Measurements from ENCODE around the gene SLIT3.

Gene SLIT3

GRCh38 chr5:168887931-168888330, 413.0 kb downstream of the SLIT3 start:
- DNase-seq (ENCODE audit: low read depth): no peak

DNA sequence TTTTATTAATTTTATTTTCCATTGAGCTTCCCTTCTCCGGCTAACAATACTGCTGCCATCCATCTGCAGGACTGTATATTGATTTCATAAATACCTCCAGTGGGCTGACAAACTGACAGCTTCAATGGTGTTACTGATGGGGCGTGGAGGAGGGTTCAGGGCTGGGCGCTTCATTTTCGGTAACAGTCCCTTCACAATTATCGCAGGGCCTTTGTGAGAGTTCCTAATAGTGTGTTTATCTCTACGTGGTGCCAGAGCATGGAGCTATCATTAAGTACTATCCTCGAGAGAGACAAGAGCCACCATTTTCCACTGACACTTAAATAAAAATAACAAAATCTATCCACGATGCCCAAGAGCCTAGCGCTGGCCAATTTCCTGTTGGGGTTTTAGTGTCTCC, 414.8 kb downstream of the SLIT3 start:
- no peak for DNase-seq (ENCODE audit: low read depth)

DNA sequence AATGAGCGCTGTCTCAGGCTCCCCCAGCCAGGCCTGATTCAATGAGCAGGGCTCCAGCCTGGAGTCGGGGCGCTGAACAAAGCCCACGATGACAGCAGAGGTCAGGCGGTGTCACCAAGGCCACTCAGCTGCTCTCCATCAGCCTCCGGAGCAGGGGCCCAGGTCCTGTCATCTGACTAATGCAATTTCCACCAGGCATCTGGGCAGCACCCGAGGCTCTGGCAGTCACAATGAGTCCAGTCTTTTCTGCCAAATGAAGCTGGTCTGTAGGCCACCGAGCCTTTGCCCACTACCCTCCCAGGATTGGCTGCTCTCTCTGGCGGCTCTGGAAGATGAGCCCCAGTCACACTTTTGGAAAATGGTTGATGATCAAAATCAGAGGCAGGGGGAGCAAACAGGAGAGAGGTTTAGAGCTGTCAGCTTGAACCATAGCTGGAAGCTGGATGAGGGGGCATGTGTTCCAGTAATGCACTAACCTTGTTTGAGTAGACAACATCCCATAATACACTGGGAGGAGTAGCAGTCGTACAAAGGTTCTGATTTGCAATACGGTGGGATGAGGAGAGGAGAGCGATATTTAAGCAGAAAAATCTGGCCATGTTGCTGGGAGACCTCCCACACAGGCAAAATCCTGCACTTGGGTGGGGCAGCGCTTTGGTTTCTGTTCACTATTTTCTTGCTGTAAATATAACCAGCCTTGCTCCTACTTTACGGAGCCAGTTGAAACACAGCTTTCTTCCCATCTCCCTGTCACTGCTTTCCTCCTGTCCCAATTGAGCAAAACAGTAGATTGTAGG, 415.4 kb downstream of the SLIT3 start:
- DNase-seq (ENCODE audit: low read depth): no peak

DNA sequence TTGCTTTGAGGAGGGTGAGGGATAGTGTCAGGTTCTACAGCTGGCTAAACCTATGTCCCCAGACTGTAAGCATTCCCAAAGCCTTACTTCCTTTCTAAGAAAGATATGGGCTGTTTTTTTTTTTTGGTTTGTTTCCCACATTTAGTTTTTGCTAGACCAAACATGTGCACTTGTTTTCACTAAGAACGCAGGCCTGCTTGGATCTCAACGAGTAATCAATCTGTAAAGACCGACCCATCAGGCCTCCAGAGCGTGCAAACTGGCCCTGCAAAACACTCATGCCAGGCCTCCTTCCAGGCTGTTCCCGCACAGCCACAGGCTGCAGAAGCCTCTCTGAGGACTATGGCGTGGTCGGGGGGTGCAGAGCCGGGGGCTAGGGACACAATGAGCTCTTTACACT, 416.9 kb downstream of the SLIT3 start:
- no peak for DNase-seq (ENCODE audit: low read depth)

GRCh38 chr5:168883281-168883741, 417.6 kb downstream of the SLIT3 start:
- DNase-seq (ENCODE audit: low read depth): no peak

- no peak for DNase-seq (ENCODE audit: low read depth)
Observed at GRCh38 chr5:168882283-168882682, 418.7 kb downstream of the SLIT3 start.

DNA sequence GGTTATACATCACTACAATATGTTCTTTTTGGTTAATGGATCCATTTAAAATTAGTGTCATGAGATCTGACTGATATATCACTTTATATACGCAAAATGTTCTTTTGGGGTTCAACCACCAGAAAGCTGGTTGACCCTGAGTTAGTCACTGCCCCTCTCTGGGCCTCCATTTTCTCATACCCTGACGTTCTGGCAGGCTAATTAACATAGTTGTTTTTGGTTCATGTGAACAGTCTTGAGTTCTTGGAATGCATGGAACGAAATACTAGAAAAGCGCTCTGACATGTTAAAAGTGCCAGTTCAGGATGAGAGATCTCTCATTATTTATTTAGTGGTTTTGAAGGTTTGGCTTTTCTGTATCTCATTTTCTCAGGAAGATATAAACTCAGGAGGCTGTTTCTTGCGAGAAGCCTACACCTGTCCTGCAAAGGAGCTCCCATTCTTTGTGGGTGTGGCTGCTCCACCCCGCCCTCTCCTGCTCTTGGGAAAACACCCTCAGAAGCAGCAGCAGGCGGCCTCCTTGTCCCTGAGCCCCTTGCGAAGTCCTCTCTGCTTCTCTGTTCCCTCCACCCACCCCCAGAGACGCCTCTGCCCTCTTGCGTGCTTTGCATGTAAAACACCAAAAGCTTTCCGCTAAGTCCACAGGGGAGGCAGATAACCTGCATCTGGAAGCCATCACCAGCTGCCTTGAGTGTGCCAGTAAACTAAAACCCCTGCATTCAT, 419.4 kb downstream of the SLIT3 start:
- DNase-seq (ENCODE audit: low read depth): no peak

DNA sequence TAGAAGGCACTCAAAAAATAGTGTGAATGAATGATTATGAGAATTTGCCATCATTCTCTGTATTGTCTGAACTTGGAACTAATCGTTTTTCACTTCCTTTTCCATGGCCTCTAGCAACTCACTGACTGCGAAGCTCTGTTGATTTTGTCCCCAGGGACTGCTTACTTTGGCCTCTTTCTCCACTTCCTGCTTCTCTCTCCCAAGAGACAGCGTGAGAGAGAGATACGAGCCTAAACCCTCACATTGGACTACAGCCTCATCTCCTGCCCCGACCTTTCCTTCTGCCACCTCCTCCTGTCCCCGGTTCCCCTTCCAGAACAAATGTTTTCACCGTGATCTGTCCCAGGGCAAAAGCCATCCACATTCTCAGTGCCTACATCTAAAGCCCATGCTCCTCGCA, 421.0 kb downstream of the SLIT3 start:
- no peak for DNase-seq (ENCODE audit: low read depth)

GRCh38 chr5:168879331-168879730, 421.6 kb downstream of the SLIT3 start:
- DNase-seq (ENCODE audit: low read depth): no peak

DNA sequence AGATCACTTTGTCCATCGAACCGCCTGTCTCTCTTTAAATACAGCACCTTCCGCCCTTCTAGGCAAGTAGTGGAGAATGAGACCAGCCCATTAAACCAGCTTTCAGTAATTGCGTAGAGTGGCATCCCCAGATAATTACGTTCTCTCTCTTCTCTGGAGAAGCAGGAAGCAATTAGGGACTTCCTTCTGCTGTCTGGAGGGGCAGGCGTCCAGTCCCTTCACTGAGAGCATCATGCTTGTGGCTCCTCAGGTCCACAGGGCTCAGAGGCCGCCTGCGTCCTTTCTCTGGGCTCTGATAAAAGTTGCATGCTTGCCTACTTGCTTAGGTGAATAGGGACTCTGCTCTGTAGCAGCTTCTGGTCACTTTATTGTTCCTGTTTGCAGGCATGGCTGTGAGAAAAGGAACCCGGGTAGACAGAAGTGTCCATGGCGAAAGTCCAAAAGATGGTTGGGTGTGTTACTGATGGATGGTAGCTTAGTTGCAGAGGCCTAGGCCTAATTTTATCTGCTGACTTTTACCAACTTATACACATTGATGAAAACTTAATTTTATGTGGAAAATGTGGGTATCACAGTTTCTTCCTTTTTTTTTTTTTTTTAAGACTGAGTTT, 422.7 kb downstream of the SLIT3 start:
- no peak for DNase-seq (ENCODE audit: low read depth)

- no peak for DNase-seq (ENCODE audit: low read depth)
Observed at GRCh38 chr5:168877132-168877892, 423.6 kb downstream of the SLIT3 start.

DNA sequence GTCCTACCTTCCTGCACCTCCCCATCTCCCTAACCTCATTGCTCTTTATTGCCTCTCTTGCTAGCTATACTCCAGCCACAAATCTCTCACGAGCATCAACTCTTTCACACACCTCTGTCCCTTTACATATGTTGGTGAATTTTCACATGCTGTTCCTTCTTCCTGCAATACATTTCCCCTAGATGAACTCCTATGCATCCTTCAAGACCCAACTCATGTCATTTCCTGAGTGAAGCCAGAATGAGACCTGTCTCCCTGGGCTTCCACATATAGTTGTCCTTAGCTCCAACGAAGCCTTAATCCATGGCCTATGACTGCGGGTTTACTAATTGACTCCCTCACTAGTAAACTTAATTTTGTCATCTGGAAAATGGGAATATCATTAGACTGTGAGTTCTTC, 424.5 kb downstream of the SLIT3 start:
- DNase-seq (ENCODE audit: low read depth): no peak

DNA sequence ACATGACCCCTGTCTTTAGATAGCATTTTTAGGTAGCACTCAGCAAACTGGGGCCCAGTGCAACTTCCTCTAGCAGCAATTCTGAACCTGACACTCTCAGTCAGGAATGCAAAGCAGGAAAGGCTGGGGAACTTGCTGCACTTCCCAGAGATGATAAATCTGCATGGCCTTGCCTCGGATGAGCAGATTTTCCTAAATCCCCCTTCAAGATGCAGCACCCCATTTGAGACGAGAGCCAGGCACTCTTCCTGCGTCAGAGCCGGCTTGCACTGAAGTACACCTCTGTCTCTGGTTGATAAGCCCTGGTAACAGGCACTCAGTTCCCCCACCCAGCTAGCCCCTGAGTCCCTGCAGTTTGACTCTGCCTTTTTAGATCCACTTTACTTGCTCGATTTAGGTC, 425.1 kb downstream of the SLIT3 start:
- DNase-seq (ENCODE audit: low read depth): no peak

- DNase-seq (ENCODE audit: low read depth): no peak
Observed at GRCh38 chr5:168874713-168875380, 426.1 kb downstream of the SLIT3 start.

GRCh38 chr5:168872246-168872645, 428.7 kb downstream of the SLIT3 start:
- DNase-seq (ENCODE audit: low read depth): no peak

GRCh38 chr5:168870910-168871309, 430.0 kb downstream of the SLIT3 start:
- DNase-seq (ENCODE audit: low read depth): no peak

- no peak for DNase-seq (ENCODE audit: low read depth)
Observed at GRCh38 chr5:168869615-168870227, 431.2 kb downstream of the SLIT3 start.

- DNase-seq (ENCODE audit: low read depth): no peak
Observed at GRCh38 chr5:168867241-168867640, 433.7 kb downstream of the SLIT3 start.

DNA sequence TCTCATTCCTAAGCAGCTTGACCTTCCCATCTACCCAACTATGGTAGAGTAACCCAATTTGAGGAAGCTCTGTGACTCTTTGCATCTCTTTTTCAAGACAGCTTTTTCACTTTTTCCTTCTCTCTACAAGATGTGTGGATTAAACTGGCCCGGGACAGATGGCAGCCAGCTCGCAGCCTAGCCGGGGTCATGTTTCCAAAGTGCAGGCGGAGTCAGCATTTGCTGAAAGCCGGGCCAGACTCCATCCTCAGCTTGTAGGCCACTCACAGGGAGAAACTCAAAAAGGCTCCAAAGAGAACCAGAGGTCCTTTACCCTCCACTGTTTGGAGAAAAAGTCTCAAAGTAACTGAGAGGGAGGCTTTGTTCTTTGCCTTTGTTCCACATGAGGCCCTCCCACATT, 435.0 kb downstream of the SLIT3 start:
- DNase-seq (ENCODE audit: low read depth): no peak

GRCh38 chr5:168863021-168863420, 437.9 kb downstream of the SLIT3 start:
- DNase-seq (ENCODE audit: low read depth): no peak

DNA sequence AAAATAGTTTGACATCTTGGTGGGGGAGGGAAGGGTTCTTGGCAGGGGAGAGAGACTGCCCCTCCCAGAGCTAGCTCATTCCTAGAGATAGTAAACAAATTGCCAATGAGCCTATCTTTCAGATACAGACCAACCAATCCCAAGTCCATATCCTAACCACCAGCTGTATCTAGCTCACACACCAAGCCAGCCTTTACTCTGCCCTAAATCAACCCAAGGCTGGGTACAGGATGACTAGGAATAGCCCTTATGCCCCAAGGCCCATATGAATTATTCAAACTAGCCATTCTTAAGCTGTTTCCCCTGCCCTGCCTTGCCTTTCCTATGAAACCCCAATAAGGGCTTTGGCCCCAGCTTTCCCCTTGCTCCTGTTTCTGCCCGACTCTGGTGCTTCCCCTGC, 440.4 kb downstream of the SLIT3 start:
- no peak for DNase-seq (ENCODE audit: low read depth)
